K562 (cell line): ENCODE results near the gene RNASE13. TPM values are rescaled to one million over a fixed set of nuclear protein-coding genes. Genes with fewer than 3 reads are reported as not detected.
A peak's percentile ranks its signal among the peaks of the same experiment; 100 is the strongest.

Experiments
- ATAC-seq: fragments of 200-7000 bp; cut with Tn5 transposase; 3 replicates; pipeline ENCODE4 v1.9.1; 2020; ENCODE audit warnings: moderate library complexity
- BruUV-seq: library from RNA; stranded (reverse); fragments of 400-500 nt; replicated peaks from 2 replicates; lab custom pipeline; 2021; lab: Mats Ljungman, UMichigan
- CTCF ChIA-PET: fragments of 300-600 bp; formaldehyde crosslinking; extraction: SDS; loops from one replicate; lab custom pipeline; 2021; ENCODE audit warnings: low intra/inter-chr PET ratio; lab: Yijun Ruan, JAX
- POLR2A ChIA-PET: fragments of 300-600, 350-650 bp; sonication (Branson Sonifier 250); formaldehyde crosslinking; extraction: SDS; loops from one replicate; lab custom pipeline; 2021; ENCODE audit warnings: antibody characterized with exemption, inconsistent platforms; lab: Yijun Ruan, JAX
- DNase-seq, 4 experiments: peaks; one replicate each; pipeline versions ENCODE4 v3.0.0 to v3.0.0-alpha.2; 2011 to 2018; ENCODE audit warnings: low spot score in 3 of 4, mixed read lengths in 3 of 4; ENCODE audit errors: extremely low read depth in 1 of 4
- FAIRE-seq: peaks from 2 replicates; lab custom pipeline; 2011; peaks lifted over from hg19 to GRCh38; lab: Jason Lieb, UNC
- H2AFZ ChIP-seq: 2 replicates; pipeline ENCODE4 v1.6.0; 2011; ENCODE audit warnings: low read depth, low read length, control low read depth, inconsistent platforms
- H3K27ac ChIP-seq: fragments of 200-600 bp; 3 replicates; pipeline ENCODE4 v1.8.0; 2011; ENCODE audit warnings: low read depth, mild to moderate bottlenecking, control low read depth, inconsistent platforms, low read length, moderate library complexity, mixed read lengths; ENCODE audit errors: extremely low read depth
- H3K27me3 ChIP-seq, 2 experiments: fragments of 300-600 bp in 1 of 2; 2 replicates in 1 of 2; 3 replicates in 1 of 2; pipeline versions ENCODE4 v1.6.0 to v1.8.0; 2011; ENCODE audit warnings: inconsistent platforms in 2 of 2, low read length in 2 of 2, mild to moderate bottlenecking in 1 of 2, mixed read lengths in 1 of 2, moderate library complexity in 1 of 2; ENCODE audit not compliant: control insufficient read depth in 2 of 2, insufficient read depth in 2 of 2
- H3K36me3 ChIP-seq: fragments of 300-600 bp; 3 replicates; pipeline ENCODE4 v1.8.0; 2011; ENCODE audit warnings: mild to moderate bottlenecking, low read length, inconsistent platforms; ENCODE audit not compliant: control insufficient read depth, insufficient read depth
- H3K4me1 ChIP-seq, 2 experiments: fragments of 200-600 bp in 1 of 2; replicated peaks in 1 of 2; 2 replicates in 1 of 2; 3 replicates in 1 of 2; pipeline versions ENCODE4 v1.5.1 to v1.8.0; 2011; ENCODE audit warnings: inconsistent platforms in 2 of 2, low read length in 2 of 2, mild to moderate bottlenecking in 1 of 2, mixed read lengths in 1 of 2, moderate library complexity in 1 of 2; ENCODE audit not compliant: control insufficient read depth in 2 of 2, insufficient read depth in 2 of 2
- H3K4me2 ChIP-seq: 2 replicates; pipeline ENCODE4 v1.6.1; 2011; ENCODE audit warnings: low read length, control low read depth, inconsistent platforms, mixed read lengths; ENCODE audit not compliant: insufficient read depth
- H3K4me3 ChIP-seq: fragments of 200-600 bp; sonication (generic), shearing (Covaris generic); 2 replicates; pipeline ENCODE4 v1.5.1; 2016; ENCODE audit warnings: control low read depth, inconsistent platforms
- H3K79me2 ChIP-seq: fragments of 200-600 bp; 3 replicates; pipeline ENCODE4 v1.8.0; 2011; ENCODE audit warnings: low read length, inconsistent platforms; ENCODE audit not compliant: control insufficient read depth, insufficient read depth
- H3K9ac ChIP-seq, 2 experiments: 2 replicates each; pipeline versions ENCODE4 v1.6.0 to v1.6.1; 2011; ENCODE audit warnings: low read depth in 2 of 2, low read length in 2 of 2, control low read depth in 1 of 2, inconsistent platforms in 1 of 2, mild to moderate bottlenecking in 1 of 2, mixed read lengths in 1 of 2; ENCODE audit not compliant: insufficient read depth in 1 of 2
- H3K9me1 ChIP-seq: one replicate; pipeline ENCODE4 v1.6.0; 2011; ENCODE audit warnings: inconsistent platforms, mild to moderate bottlenecking, low read length, moderate library complexity; ENCODE audit not compliant: control insufficient read depth, insufficient read depth
- H3K9me3 ChIP-seq: replicated peaks from 2 replicates; pipeline ENCODE4 v1.5.1; 2011; ENCODE audit warnings: low read depth, low read length, inconsistent platforms; ENCODE audit not compliant: control insufficient read depth, insufficient read depth
- H4K20me1 ChIP-seq: replicated peaks from 2 replicates; pipeline ENCODE4 v1.6.1; 2011; ENCODE audit warnings: low read length, inconsistent platforms, mixed read lengths; ENCODE audit not compliant: control insufficient read depth, insufficient read depth
- PRDM10 ChIP-seq: fragments of 450-650 bp; IDR thresholded peaks from 2 replicates; pipeline ENCODE4 v1.6.1; 2018; ENCODE audit not compliant: partially characterized antibody
- ZNF785 ChIP-seq: fragments of 250-450 bp; sonication (Bioruptor Pico); IDR thresholded peaks from 2 replicates; pipeline ENCODE4 v1.4.0; 2020; ENCODE audit warnings: mild to moderate bottlenecking
- WGBS: fragments of 100-300 bp; shearing (Covaris generic); methylation state at CpG from one replicate; pipeline ENCODE4 v1.1.6; 2016; ENCODE audit warnings: low coverage, mixed read lengths; ENCODE audit not compliant: insufficient coverage; ENCODE audit errors: missing lambda C conversion rate; 5-methylcytosine and 5-hydroxymethylcytosine counted together
- in situ Hi-C: fragments of 300-500 bp; cut with MboI; formaldehyde crosslinking; loops from 4 replicates; pipeline ENCODE4 v1.15.0; 2018; ENCODE audit warnings: inconsistent platforms, mixed read lengths
- intact Hi-C: fragments of 100-400 bp; cut with micrococcal nuclease; formaldehyde crosslinking; loops from 2 replicates; pipeline ENCODE4 v1.14.2; 2022
- polyA plus RNA-seq, 8 experiments: library from polyadenylated mRNA; depleted of rRNA in 4 of 8; stranded (reverse) in 5 of 8; unstranded in 3 of 8; fragments of >200 nt; fragmentation: Nextera tagmentation in 2 of 8; fragmentation: Illumina TruSeq in 1 of 8; extraction: Ambion mirVana in 2 of 8; extraction: Trizol in 1 of 8; gene quantifications; 2 replicates each; pipeline versions ENCODE4 v1.2.1 to v1.2.3, GENCODE V29; 2011 to 2014; ENCODE audit warnings: inconsistent platforms in 1 of 8, missing spikeins in 1 of 8
- total RNA-seq, 7 experiments: library from RNA; depleted of rRNA in 6 of 7; stranded (reverse); fragments of >200 nt in 6 of 7; fragmentation: Illumina TruSeq in 2 of 7; extraction: Trizol in 2 of 7; gene quantifications; 2 replicates each; pipeline versions ENCODE4 v1.2.1 to v1.2.3, GENCODE V29; 2011 to 2021; ENCODE audit warnings: low replicate concordance in 1 of 7

The RNASE13 gene
- total and polyA plus RNA-seq, 9 of the 15 experiments (the other 6 are each of a cell fraction or from before 2014, with no cell fraction given): not detected

- no peaks in the 10 kb centered on the region for H3K9me1 ChIP-seq
- H3K27ac ChIP-seq: no peak overlapping the region
- intact Hi-C loops (no loop called here), in situ Hi-C loops (no loop called here)
- POLR2A ChIA-PET: interaction anchor here (0.7 to 2.0 kb wide), 4 partner anchors 12 to 24 kb away, joined by 3 to 6 read pairs (median 4); no protein-coding TSS in a partner anchor
- no peak for TF ChIP-seq ZNF785
- TF ChIP-seq PRDM10: peak; percentile 85
- peak overlapping the region; percentile 60; the same call in 1 of the 2 replicates for H2AFZ ChIP-seq
- peaks cover 2 to 41% of the 10 kb centered on the region in 2 experiments; a peak in 3 of 5 replicates for H3K4me1 ChIP-seq
- no peak for FAIRE-seq
- H4K20me1 ChIP-seq: no peaks in the 10 kb centered on the region
- no peak overlapping the region for H3K4me3 ChIP-seq
- no peaks in the 10 kb centered on the region; the same call in 2 of the 3 replicates for H3K79me2 ChIP-seq
- H3K36me3 ChIP-seq: no peaks in the 10 kb centered on the region
- H3K27me3 ChIP-seq: no peaks in the 10 kb centered on the region
- no peak for ATAC-seq
- no peak overlapping the region for H3K9ac ChIP-seq
- TSS peak; percentile 36 for BruUV-seq
- CTCF ChIA-PET: no interaction called here
- peak in 1 of 4 experiments; percentile 24 for DNase-seq
- no peak overlapping the region for H3K4me2 ChIP-seq
- 6% methylated on average over 2 of the region's 4 CpGs for WGBS
- H3K9me3 ChIP-seq: no peaks in the 10 kb centered on the region
Observed at GRCh38 chr14:21072031-21072473, 37.4 kb upstream of the RNASE13 start.
